Measurements from ENCODE around the gene SLCO4A1. TPM values are rescaled to one million over a fixed set of nuclear protein-coding genes. Genes with fewer than 3 reads are reported as not detected.

SLCO4A1 gene
- total RNA-seq, 1 donor = under 0.01 TPM

GRCh38 chr20:62648318-62648995, 6.2 kb downstream of the SLCO4A1 start:
- no peak overlapping the region for H3K4me3 ChIP-seq (ENCODE audit: insufficient read depth, low read length)
- H3K4me2 ChIP-seq (ENCODE audit: insufficient read depth, low read length) = no peak overlapping the region
- H3K27me3 ChIP-seq (ENCODE audit: insufficient read depth, low read length) = peaks cover 17% of the 10 kb centered on the region
- no peak overlapping the region for H2AFZ ChIP-seq (ENCODE audit: low read length)
- H4K20me1 ChIP-seq (ENCODE audit: insufficient read depth, low read length) = no peaks in the 10 kb centered on the region
- peaks cover 9% of the 10 kb centered on the region for H3K4me1 ChIP-seq (ENCODE audit: insufficient read depth, low read length)
- H3K27ac ChIP-seq (ENCODE audit: low read depth, low read length) = no peak overlapping the region
- no peaks in the 10 kb centered on the region for H3K79me2 ChIP-seq (ENCODE audit: insufficient read depth, low read length)
- no peaks in the 10 kb centered on the region for H3K9me3 ChIP-seq (ENCODE audit: low read depth, low read length)
- no peak for DNase-seq (ENCODE audit: insufficient read length, low spot score, missing footprints)
- TF ChIP-seq, protein P1, sequence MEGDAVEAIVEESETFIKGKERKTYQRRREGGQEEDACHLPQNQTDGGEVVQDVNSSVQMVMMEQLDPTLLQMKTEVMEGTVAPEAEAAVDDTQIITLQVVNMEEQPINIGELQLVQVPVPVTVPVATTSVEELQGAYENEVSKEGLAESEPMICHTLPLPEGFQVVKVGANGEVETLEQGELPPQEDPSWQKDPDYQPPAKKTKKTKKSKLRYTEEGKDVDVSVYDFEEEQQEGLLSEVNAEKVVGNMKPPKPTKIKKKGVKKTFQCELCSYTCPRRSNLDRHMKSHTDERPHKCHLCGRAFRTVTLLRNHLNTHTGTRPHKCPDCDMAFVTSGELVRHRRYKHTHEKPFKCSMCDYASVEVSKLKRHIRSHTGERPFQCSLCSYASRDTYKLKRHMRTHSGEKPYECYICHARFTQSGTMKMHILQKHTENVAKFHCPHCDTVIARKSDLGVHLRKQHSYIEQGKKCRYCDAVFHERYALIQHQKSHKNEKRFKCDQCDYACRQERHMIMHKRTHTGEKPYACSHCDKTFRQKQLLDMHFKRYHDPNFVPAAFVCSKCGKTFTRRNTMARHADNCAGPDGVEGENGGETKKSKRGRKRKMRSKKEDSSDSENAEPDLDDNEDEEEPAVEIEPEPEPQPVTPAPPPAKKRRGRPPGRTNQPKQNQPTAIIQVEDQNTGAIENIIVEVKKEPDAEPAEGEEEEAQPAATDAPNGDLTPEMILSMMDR (IDR thresholded peaks at IDR 0.05; ENCODE audit: extremely low read depth, low read depth, low read length) = no peak
- H3K36me3 ChIP-seq (ENCODE audit: insufficient read depth, low read length) = no peaks in the 10 kb centered on the region

- H3K27ac ChIP-seq (ENCODE audit: low read depth, low read length) = no peak overlapping the region
- H3K27me3 ChIP-seq (ENCODE audit: insufficient read depth, low read length) = peaks cover 10% of the 10 kb centered on the region
- no peaks in the 10 kb centered on the region for H3K36me3 ChIP-seq (ENCODE audit: insufficient read depth, low read length)
- TF ChIP-seq, protein P1 (IDR thresholded peaks at IDR 0.05; ENCODE audit: extremely low read depth, low read depth, low read length) = no peak
- no peak overlapping the region for H2AFZ ChIP-seq (ENCODE audit: low read length)
- peaks cover 9% of the 10 kb centered on the region for H3K4me1 ChIP-seq (ENCODE audit: insufficient read depth, low read length)
- H3K4me2 ChIP-seq (ENCODE audit: insufficient read depth, low read length) = no peak overlapping the region
- no peaks in the 10 kb centered on the region for H4K20me1 ChIP-seq (ENCODE audit: insufficient read depth, low read length)
- no peak for DNase-seq (ENCODE audit: insufficient read length, low spot score, missing footprints)
- H3K4me3 ChIP-seq (ENCODE audit: insufficient read depth, low read length) = no peak overlapping the region
- H3K9me3 ChIP-seq (ENCODE audit: low read depth, low read length) = no peaks in the 10 kb centered on the region
- no peaks in the 10 kb centered on the region for H3K79me2 ChIP-seq (ENCODE audit: insufficient read depth, low read length)
Measured at GRCh38 chr20:62649140-62649539, 6.8 kb downstream of the SLCO4A1 start.

DNA sequence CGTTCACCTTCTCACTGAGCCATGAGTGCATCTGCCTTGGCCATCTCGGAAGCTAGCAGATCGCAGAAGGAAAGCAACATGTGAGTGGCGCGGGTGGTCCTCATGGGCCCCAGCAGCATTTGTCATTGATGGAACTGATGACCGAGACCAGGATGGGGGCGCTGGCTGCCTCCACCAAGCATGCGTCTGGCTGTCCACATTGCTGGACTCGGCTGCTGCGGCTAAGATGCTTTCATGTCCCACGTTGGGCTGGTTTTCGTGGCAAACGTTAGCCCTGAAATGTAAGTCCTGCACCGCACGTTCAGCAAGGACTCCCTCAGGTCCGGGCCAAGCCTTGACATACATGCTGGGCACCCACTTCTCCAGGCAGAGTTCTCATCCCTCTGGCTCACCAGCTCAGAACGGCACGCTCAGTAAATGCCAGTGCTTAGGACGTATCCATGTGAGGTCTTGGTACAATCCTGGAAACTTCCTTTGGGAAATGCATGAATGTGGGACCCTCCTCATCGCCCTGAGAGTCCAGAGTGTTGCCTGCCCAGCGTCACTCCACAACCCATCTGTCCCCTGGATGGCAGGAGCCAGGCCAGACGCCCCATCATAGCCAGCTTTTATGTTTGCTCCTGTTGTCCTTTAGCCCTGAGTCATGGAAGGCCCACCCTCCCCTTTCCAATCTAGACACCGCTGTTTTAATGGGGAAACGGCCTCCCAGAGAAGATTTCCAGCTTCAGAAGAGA, 8.4 kb downstream of the SLCO4A1 start:
- TF ChIP-seq, protein P1 (IDR thresholded peaks at IDR 0.05; ENCODE audit: extremely low read depth, low read depth, low read length) = no peak
- Histone ChIP-seq H3K9me3 (ENCODE audit: low read depth, low read length) (no peaks in the 10 kb centered on the region), H3K27me3 (ENCODE audit: insufficient read depth, low read length) (no peaks in the 10 kb centered on the region), H3K27ac (ENCODE audit: low read depth, low read length) (no peak overlapping the region), H3K4me1 (ENCODE audit: insufficient read depth, low read length) (peaks cover 9% of the 10 kb centered on the region), H3K79me2 (ENCODE audit: insufficient read depth, low read length) (no peaks in the 10 kb centered on the region), H3K4me2 (ENCODE audit: insufficient read depth, low read length) (no peak overlapping the region), H3K36me3 (ENCODE audit: insufficient read depth, low read length) (no peaks in the 10 kb centered on the region), H2AFZ (ENCODE audit: low read length) (no peak overlapping the region), H4K20me1 (ENCODE audit: insufficient read depth, low read length) (no peaks in the 10 kb centered on the region), H3K4me3 (ENCODE audit: insufficient read depth, low read length) (no peak overlapping the region)
- no peak for DNase-seq (ENCODE audit: insufficient read length, low spot score, missing footprints)

DNA sequence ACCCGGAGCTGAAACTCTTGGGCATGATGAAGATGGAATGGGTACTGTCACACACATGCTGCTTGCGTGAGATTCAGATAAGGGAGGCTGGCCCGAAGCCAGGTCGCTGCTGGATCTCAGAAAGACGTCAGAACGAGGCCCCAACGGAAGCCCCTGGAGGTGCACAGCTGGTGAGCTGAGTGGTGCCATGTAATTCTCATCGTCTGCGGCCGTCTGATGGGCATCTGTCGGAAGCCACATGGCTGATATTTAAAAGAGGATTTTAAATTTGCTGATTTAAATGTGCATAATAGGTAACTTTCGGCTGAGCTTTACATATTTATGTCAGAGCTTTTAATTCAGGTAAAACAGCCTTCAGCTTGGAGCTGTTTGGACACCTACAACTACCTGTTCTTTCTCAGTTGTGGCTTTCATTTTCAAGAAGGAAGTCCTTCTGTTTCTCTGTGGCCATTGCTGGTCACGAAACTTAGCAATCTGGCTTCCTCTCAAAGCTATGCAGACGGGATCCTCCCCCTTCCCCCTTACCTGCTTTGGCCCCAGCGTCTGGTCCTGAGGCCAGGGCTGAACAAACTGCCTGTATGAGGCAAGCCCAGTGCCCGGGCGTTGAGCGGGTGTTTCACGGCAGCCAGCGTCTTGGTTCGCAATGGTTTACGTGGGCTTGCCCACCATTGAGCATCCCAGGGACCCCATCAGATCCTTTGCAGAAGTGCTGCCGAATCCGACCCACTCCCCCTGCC, 9.2 kb downstream of the SLCO4A1 start:
- Histone ChIP-seq H3K4me1 (ENCODE audit: insufficient read depth, low read length) (peaks cover 9% of the 10 kb centered on the region), H3K4me2 (ENCODE audit: insufficient read depth, low read length) (no peak overlapping the region), H3K27ac (ENCODE audit: low read depth, low read length) (no peak overlapping the region), H3K27me3 (ENCODE audit: insufficient read depth, low read length) (no peaks in the 10 kb centered on the region), H3K36me3 (ENCODE audit: insufficient read depth, low read length) (no peaks in the 10 kb centered on the region), H3K79me2 (ENCODE audit: insufficient read depth, low read length) (no peaks in the 10 kb centered on the region), H2AFZ (ENCODE audit: low read length) (no peak overlapping the region), H4K20me1 (ENCODE audit: insufficient read depth, low read length) (no peaks in the 10 kb centered on the region), H3K4me3 (ENCODE audit: insufficient read depth, low read length) (no peak overlapping the region), H3K9me3 (ENCODE audit: low read depth, low read length) (no peaks in the 10 kb centered on the region)
- DNase-seq (ENCODE audit: insufficient read length, low spot score, missing footprints) = no peak
- TF ChIP-seq, protein P1 (IDR thresholded peaks at IDR 0.05; ENCODE audit: extremely low read depth, low read depth, low read length) = no peak
